Spleen (tissue), 11 donors: Measurements from ENCODE around the gene CERS5. TPM values are rescaled to one million over a fixed set of nuclear protein-coding genes. Genes with fewer than 3 reads are reported as not detected.

Source experiments
- DNase-seq: peaks from one replicate; pipeline ENCODE4 v3.0.0-alpha.2; 2020
- H3K27ac ChIP-seq, 8 donors: fragments of 200-600 bp; sonication (generic) in 7 of 8; 1 replicate in 4 of 8; 2 replicates in 4 of 8; pipeline versions ENCODE4 v1.5.0 to v1.8.0; 2016 to 2021; ENCODE audit warnings: inconsistent platforms in 4 of 8, mild to moderate bottlenecking in 4 of 8, moderate library complexity in 1 of 8
- H3K27me3 ChIP-seq, 7 donors: fragments of 200-600 bp; sonication (generic) in 6 of 7; replicated peaks in 1 of 7; 1 replicate in 4 of 7; 2 replicates in 3 of 7; pipeline versions ENCODE4 v1.5.0 to v1.8.0; 2016 to 2021; ENCODE audit warnings: inconsistent platforms in 3 of 7, mild to moderate bottlenecking in 1 of 7
- H3K36me3 ChIP-seq, 6 donors: fragments of 200-600 bp; sonication (generic) in 5 of 6; 1 replicate in 4 of 6; 2 replicates in 2 of 6; pipeline versions ENCODE4 v1.5.0 to v1.8.0; 2016 to 2021; ENCODE audit warnings: inconsistent platforms in 2 of 6
- H3K4me1 ChIP-seq, 6 donors: fragments of 200-600 bp; sonication (generic) in 5 of 6; 1 replicate in 3 of 6; 2 replicates in 3 of 6; pipeline versions ENCODE4 v1.5.0 to v1.8.0; 2016 to 2021; ENCODE audit warnings: inconsistent platforms in 3 of 6
- H3K4me3 ChIP-seq, 8 donors: fragments of 200-600 bp; sonication (generic) in 7 of 8; 1 replicate in 4 of 8; 2 replicates in 4 of 8; pipeline versions ENCODE4 v1.5.0 to v1.8.0; 2016 to 2021; ENCODE audit warnings: inconsistent platforms in 4 of 8, mild to moderate bottlenecking in 4 of 8, moderate library complexity in 2 of 8
- H3K9me3 ChIP-seq, 8 donors: fragments of 200-600 bp; sonication (generic) in 7 of 8; 1 replicate in 4 of 8; 2 replicates in 4 of 8; pipeline versions ENCODE4 v1.5.0 to v1.8.0; 2016 to 2021; ENCODE audit warnings: inconsistent platforms in 4 of 8
- CTCF ChIP-seq, 11 experiments: fragments of 200-600 bp in 7 of 11; fragments of 450-650 bp in 4 of 11; sonication (generic) in 4 of 11; IDR thresholded peaks in 8 of 11; conservative IDR thresholded peaks in 3 of 11; 1 replicate in 7 of 11; 2 replicates in 4 of 11; pipeline versions ENCODE4 v1.4.0 to v1.8.0; 2016 to 2021; ENCODE audit warnings: antibody characterized with exemption in 11 of 11, inconsistent platforms in 4 of 11, mild to moderate bottlenecking in 1 of 11
- POLR2A ChIP-seq, 3 donors: fragments of 450-650 bp; IDR thresholded peaks; one replicate each; pipeline ENCODE4 v1.5.1; 2017; ENCODE audit warnings: antibody characterized with exemption in 3 of 3, mild to moderate bottlenecking in 1 of 3
- POLR2AphosphoS5 ChIP-seq, 3 donors: sonication (generic); formaldehyde crosslinking; IDR thresholded peaks; one replicate each; pipeline ENCODE4 v1.5.1; 2017; ENCODE audit warnings: antibody characterized with exemption in 3 of 3
- WGBS, 5 donors: extraction: QIAGEN DNeasy Blood & Tissue Kit in 3 of 5; methylation state at CpG; one replicate each; pipeline versions ENCODE4 v1.1.5 to v1.1.7; 2013 to 2018; 5-methylcytosine and 5-hydroxymethylcytosine counted together
- intact Hi-C: fragments of 100-400 bp; cut with DNase I; formaldehyde crosslinking; loops from one replicate; pipeline ENCODE4 v1.15.0; 2023; ENCODE audit warnings: low total_unique reads
- polyA plus RNA-seq, 3 donors: library from polyadenylated mRNA; stranded (reverse); fragments of 200-250 nt; gene quantifications; one replicate each; pipeline ENCODE4 v1.2.1, GENCODE V29; 2013
- total RNA-seq, 7 donors: library from RNA; depleted of rRNA in 3 of 7; stranded (reverse); fragments of >200 nt in 3 of 7; fragmentation: NEBNext Ultra II Directional in 4 of 7; extraction: Animal tissue kit (Norgen Biotek cat#: 25700) in 4 of 7; gene quantifications; one replicate each; pipeline versions ENCODE4 v1.1.0 to v1.2.1, GENCODE V29; 2016 to 2021
- donor health status: healthy with polysubstance abuse.
- donor health status: DM: no; HTN: no; CAD: no; lungs with moderate emphysema.
- donor health status: DM: no; HTN: no; CAD: no.
- donor health status: Bipolar disorder and iron deficiency.
- donor health status: healthy.
- donor health status: DM: no; HTN: no; CAD: no.
- donor health status: DM: yes; HTN: yes; CAD: no.

CERS5 gene
- total and polyA plus RNA-seq, 10 donors = 21.8 to 90.8 (median 43.6) TPM

DNA sequence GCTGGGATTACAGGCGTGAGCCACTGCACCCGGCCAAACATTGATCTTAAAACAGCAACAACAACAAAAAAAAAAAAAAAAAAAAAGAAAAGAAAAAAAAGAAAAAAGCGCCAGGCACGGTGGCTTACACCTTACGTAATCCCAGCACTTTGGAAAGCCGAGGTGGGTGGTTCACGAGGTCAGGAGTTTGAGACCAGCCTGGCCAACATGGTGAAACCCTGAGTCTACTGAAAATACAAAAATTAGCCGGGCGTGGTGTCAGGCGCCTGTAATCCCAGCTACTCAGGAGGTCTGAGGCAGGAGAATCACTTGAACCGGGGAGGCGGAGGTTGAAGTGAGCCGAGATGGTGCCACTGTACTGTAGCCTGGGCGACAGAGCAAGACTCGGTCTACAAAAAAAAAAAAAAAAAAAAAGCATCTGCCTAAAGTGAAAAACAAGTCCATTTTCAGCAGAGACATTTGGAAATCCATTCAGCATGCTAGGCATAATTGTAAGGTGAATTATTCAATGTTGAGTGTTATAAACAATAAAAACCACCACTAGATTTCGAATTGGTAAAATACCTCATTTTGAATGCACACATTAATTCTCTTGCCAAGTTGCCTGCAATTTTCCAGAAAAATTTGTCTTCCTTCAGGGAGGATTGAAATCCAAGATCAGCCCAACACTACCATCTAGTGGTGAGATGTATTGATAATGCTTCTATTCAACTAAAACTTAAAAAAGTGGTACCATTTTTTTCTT, 8.0 kb upstream of the CERS5 start:
- Histone ChIP-seq H3K27me3 (no peaks in the 10 kb centered on the region), H3K36me3 (peaks cover 0 to 43% (median 28%) of the 10 kb centered on the region in 6 donors), H3K4me3 (no peak overlapping the region), H3K4me1 (no peaks in the 10 kb centered on the region), H3K9me3 (no peaks in the 10 kb centered on the region), H3K27ac (no peak overlapping the region)
- intact Hi-C loops = loop anchor here (2.0 kb wide), 1 partner anchor 100 kb away; no protein-coding TSS in a partner anchor
- WGBS, 5 donors = 71 to 80% (median 79%) methylated on average over 16 of the region's 16 CpGs
- peak; percentile 27 to 78 (median 71) for TF ChIP-seq CTCF (IDR thresholded peaks at IDR 0.05 in 8 of 11, conservative IDR thresholded peaks at IDR 0.05 in 3 of 11)
- TF ChIP-seq POLR2AphosphoS5 (IDR thresholded peaks at IDR 0.05) = no peak
- TF ChIP-seq POLR2A (IDR thresholded peaks at IDR 0.05) = no peak
- no peak for DNase-seq

GRCh38 chr12:50166799-50167048, 445 bp downstream of the CERS5 start:
- Histone ChIP-seq H3K4me1 (peaks cover 10 to 56% (median 32%) of the 10 kb centered on the region in 6 donors), H3K4me3 (peak overlapping the region; percentile 84 to 97 (median 89)), H3K27ac (peak overlapping the region; percentile 88 to 96 (median 94)), H3K36me3 (no peaks in the 10 kb centered on the region), H3K9me3 (no peaks in the 10 kb centered on the region), H3K27me3 (no peaks in the 10 kb centered on the region)
- intact Hi-C loops = loop anchor here (5.0 kb wide), 1 partner anchor 79 kb away; the partner anchor contains the start of gene SMARCD1
- 0 to 1% (median 0%) methylated on average over 12 of the region's 12 CpGs for WGBS, 5 donors
- DNase-seq = no peak
- TF ChIP-seq POLR2AphosphoS5 (IDR thresholded peaks at IDR 0.05) (no peak), CTCF (IDR thresholded peaks at IDR 0.05 in 8 of 11, conservative IDR thresholded peaks at IDR 0.05 in 3 of 11) (no peak), POLR2A (IDR thresholded peaks at IDR 0.05) (no peak)

- Histone ChIP-seq H3K27ac (no peak overlapping the region), H3K27me3 (no peaks in the 10 kb centered on the region), H3K36me3 (no peaks in the 10 kb centered on the region), H3K9me3 (no peaks in the 10 kb centered on the region), H3K4me1 (peaks cover 10 to 69% (median 32%) of the 10 kb centered on the region in 6 donors), H3K4me3 (no peak overlapping the region)
- intact Hi-C loops = loop anchor here (5.0 kb wide), 1 partner anchor 78 kb away; the partner anchor contains the start of gene SMARCD1
- no peak for DNase-seq
- TF ChIP-seq CTCF (IDR thresholded peaks at IDR 0.05 in 8 of 11, conservative IDR thresholded peaks at IDR 0.05 in 3 of 11) (no peak), POLR2A (IDR thresholded peaks at IDR 0.05) (no peak), POLR2AphosphoS5 (IDR thresholded peaks at IDR 0.05) (no peak)
- 92 to 97% (median 96%) methylated on average over 17 to 20 of the region's 20 CpGs for WGBS, 5 donors
Measured at GRCh38 chr12:50164963-50165362, 2.2 kb downstream of the CERS5 start.

GRCh38 chr12:50162230-50162629, 4.9 kb downstream of the CERS5 start:
- intact Hi-C loops = no loop called here

More at GRCh38 chr12:50162230-50162629, 4.9 kb downstream of the CERS5 start:
- DNase-seq = no peak
- WGBS, 5 donors = 46 to 85% (median 60%) methylated on average over 2 of the region's 2 CpGs
- Histone ChIP-seq H3K9me3 (no peaks in the 10 kb centered on the region), H3K4me1 (peaks cover 9 to 59% (median 24%) of the 10 kb centered on the region in 6 donors), H3K36me3 (peaks cover 0 to 7% (median 0%) of the 10 kb centered on the region in 6 donors), H3K27me3 (no peaks in the 10 kb centered on the region), H3K4me3 (no peak overlapping the region), H3K27ac (peak overlapping the region in 1 of 8 donors; percentile 3)
- TF ChIP-seq CTCF (IDR thresholded peaks at IDR 0.05 in 8 of 11, conservative IDR thresholded peaks at IDR 0.05 in 3 of 11) (no peak), POLR2AphosphoS5 (IDR thresholded peaks at IDR 0.05) (no peak), POLR2A (IDR thresholded peaks at IDR 0.05) (no peak)
